ENCODE results near the gene CELF2. TPM values are rescaled to one million over a fixed set of nuclear protein-coding genes. Genes with fewer than 3 reads are reported as not detected.

Gene CELF2
- total and polyA plus RNA-seq, 2 of the 4 experiments (the other 2 are of a cell fraction), result 3.5 to 6.6 TPM

DNA sequence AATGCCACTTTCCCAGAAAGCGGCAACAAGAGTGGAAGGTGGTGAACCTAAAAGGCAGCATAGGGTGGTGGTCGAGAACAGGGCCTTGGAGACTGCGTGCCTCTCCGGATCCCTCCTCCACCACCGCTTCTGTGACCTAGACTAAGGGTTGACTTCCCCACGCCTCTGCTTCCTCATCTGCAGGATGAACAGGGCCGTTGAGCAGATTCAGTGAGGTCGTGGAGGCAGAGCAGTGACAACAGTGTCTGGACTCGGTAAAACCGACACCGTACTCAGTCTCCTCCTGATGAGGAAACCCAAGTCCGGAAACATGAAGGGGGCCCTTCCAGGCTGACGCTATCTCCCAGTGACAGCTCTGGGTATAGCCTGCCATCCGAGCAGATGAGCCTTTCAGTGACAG, 162.6 kb downstream of the CELF2 start:
- no peak for DNase-seq
- intact Hi-C loops (cut with micrococcal nuclease) (no loop called here), in situ Hi-C loops (cut with MboI; ENCODE audit: low sequenced_read_pairs) (no loop called here), dilution Hi-C loops (cut with HindIII; ENCODE audit: low sequenced_read_pairs, unreplicated experiment) (no loop called here)
- peaks cover 4% of the 10 kb centered on the region for H3K9me3 ChIP-seq (ENCODE audit: control insufficient read depth, insufficient read depth, low read length)
- no peak overlapping the region for H3K9ac ChIP-seq (ENCODE audit: low read depth, low read length)
- H3K23ac ChIP-seq (ENCODE audit: low read depth, low read length), result no peak overlapping the region
- H2BK120ac ChIP-seq (ENCODE audit: low read depth, low read length), result no peak overlapping the region
- no peaks in the 10 kb centered on the region for H3K9me1 ChIP-seq (ENCODE audit: insufficient read depth, low read length)
- H3K4me2 ChIP-seq (ENCODE audit: low read depth, low read length), result no peak overlapping the region
- no peak overlapping the region for H3K56ac ChIP-seq (ENCODE audit: extremely low read depth, insufficient read depth, low read length)
- no peaks in the 10 kb centered on the region for H3K36me3 ChIP-seq (ENCODE audit: control insufficient read depth, insufficient read depth, low read length)
- peak overlapping the region; percentile 32 for H2AK9ac ChIP-seq (replicated peaks; ENCODE audit: low read depth, low read length, poor library complexity)
- no peaks in the 10 kb centered on the region for H3K27me3 ChIP-seq (ENCODE audit: control insufficient read depth, insufficient read depth, low read length)
- no peak overlapping the region for H3K27ac ChIP-seq (ENCODE audit: insufficient read depth, low read length)
- no peak overlapping the region for H3K14ac ChIP-seq (replicated peaks; ENCODE audit: low read depth, low read length)
- no peak overlapping the region for H3K4ac ChIP-seq (ENCODE audit: low read depth, low read length)
- no peaks in the 10 kb centered on the region for H3K79me1 ChIP-seq (ENCODE audit: low read depth in 1 of 2, low read length in 2 of 2)
- no peaks in the 10 kb centered on the region for H3K4me1 ChIP-seq (ENCODE audit: control insufficient read depth, insufficient read depth, low read length)
- TF ChIP-seq RFX5 (IDR thresholded peaks at IDR 0.05; ENCODE audit: low read depth, low read length) (no peak), NFE2L2 (IDR thresholded peaks at IDR 0.05; ENCODE audit: low read depth, low read length) (no peak), FOS (IDR thresholded peaks at IDR 0.05; ENCODE audit: low read depth, low read length) (no peak), CEBPB (IDR thresholded peaks at IDR 0.05; ENCODE audit: low read depth, low read length) (no peak), BHLHE40 (IDR thresholded peaks at IDR 0.05; ENCODE audit: low read depth, low read length) (no peak), RCOR1 (IDR thresholded peaks at IDR 0.05; ENCODE audit: insufficient replicate concordance, low read length) (no peak), RAD21 (IDR thresholded peaks at IDR 0.05; ENCODE audit: low read length) (no peak), ELK1 (IDR thresholded peaks at IDR 0.05; ENCODE audit: borderline replicate concordance, low read depth, low read length) (no peak), MAFK (IDR thresholded peaks at IDR 0.05; ENCODE audit: low read depth, low read length) (no peak), POLR2A (IDR thresholded peaks at IDR 0.05; ENCODE audit: low read depth, low read length) (no peak)
- TF ChIP-seq, protein P1, sequence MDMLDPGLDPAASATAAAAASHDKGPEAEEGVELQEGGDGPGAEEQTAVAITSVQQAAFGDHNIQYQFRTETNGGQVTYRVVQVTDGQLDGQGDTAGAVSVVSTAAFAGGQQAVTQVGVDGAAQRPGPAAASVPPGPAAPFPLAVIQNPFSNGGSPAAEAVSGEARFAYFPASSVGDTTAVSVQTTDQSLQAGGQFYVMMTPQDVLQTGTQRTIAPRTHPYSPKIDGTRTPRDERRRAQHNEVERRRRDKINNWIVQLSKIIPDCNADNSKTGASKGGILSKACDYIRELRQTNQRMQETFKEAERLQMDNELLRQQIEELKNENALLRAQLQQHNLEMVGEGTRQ (IDR thresholded peaks at IDR 0.05; ENCODE audit: low read depth, low read length), result no peak
- no peak overlapping the region for H3K18ac ChIP-seq (ENCODE audit: low read depth, low read length)
- BruUV-seq (replicated peaks), result no TSS peak
- no peak overlapping the region for H2AFZ ChIP-seq (replicated peaks; ENCODE audit: low read length, poor library complexity)
- H2AK5ac ChIP-seq (ENCODE audit: low read depth, low read length), result peak overlapping the region; percentile 6; the same call in 1 of the 2 replicates
- no peak overlapping the region for H4K8ac ChIP-seq (ENCODE audit: low read depth in 2 of 2, low read length in 2 of 2)
- ChIA-PET CTCF (no interaction called here), POLR2A (ENCODE audit: unreplicated experiment) (no interaction called here)
- H4K5ac ChIP-seq (ENCODE audit: low read depth, low read length), result no peak overlapping the region
- H3K4me3 ChIP-seq (ENCODE audit: insufficient read depth, low read depth, low read length), result no peak overlapping the region
- H2BK5ac ChIP-seq (ENCODE audit: low read depth, low read length, poor library complexity, severe bottlenecking), result no peak overlapping the region
- H4K91ac ChIP-seq (ENCODE audit: insufficient read depth, low read depth, low read length), result no peak overlapping the region
- ATAC-seq (ENCODE audit: low read depth), result no peak
- no peaks in the 10 kb centered on the region for H4K20me1 ChIP-seq (ENCODE audit: insufficient read depth, low read length)
- 93% methylated on average over 7 of the region's 14 CpGs; no CpG with 5 or more reads in 1 of the 2 experiments for WGBS, 2 experiments (ENCODE audit: extremely low coverage in 2 of 2, insufficient read length in 1 of 2)
- no peak overlapping the region for H2BK20ac ChIP-seq (ENCODE audit: low read depth, low read length)
- H2BK15ac ChIP-seq (ENCODE audit: low read depth, low read length), result no peak overlapping the region
